GM15510 (cell line): Measurements from ENCODE around the gene MEAF6.
A peak's percentile ranks its signal among the peaks of the same experiment; 100 is the strongest.

Source experiments
- POLR2A ChIP-seq: IDR thresholded peaks from 3 replicates; pipeline ENCODE4 v1.6.1; 2011; ENCODE audit warnings: borderline replicate concordance; ENCODE audit not compliant: insufficient read length; ENCODE audit errors: extremely low read depth

MEAF6 gene

GRCh38 chr1:37493336-37494098 lies 21.0 kb downstream of the MEAF6 start:
- no peak for TF ChIP-seq POLR2A

GRCh38 chr1:37487619-37487984 lies 27.0 kb downstream of the MEAF6 start:
- TF ChIP-seq POLR2A = no peak

GRCh38 chr1:37486680-37487618 lies 27.6 kb downstream of the MEAF6 start:
- no peak for TF ChIP-seq POLR2A

GRCh38 chr1:37485902-37486679 lies 28.5 kb downstream of the MEAF6 start:
- no peak for TF ChIP-seq POLR2A

- no peak for TF ChIP-seq POLR2A
Measured at GRCh38 chr1:37484325-37485051, 30.1 kb downstream of the MEAF6 start.

GRCh38 chr1:37483785-37484184 lies 30.8 kb downstream of the MEAF6 start:
- TF ChIP-seq POLR2A = no peak

- TF ChIP-seq POLR2A = no peak
Measured at GRCh38 chr1:37482796-37483744, 31.5 kb downstream of the MEAF6 start.

- TF ChIP-seq POLR2A = no peak
Measured at GRCh38 chr1:37482004-37482785, 32.4 kb downstream of the MEAF6 start.

GRCh38 chr1:37481289-37482003 lies 33.1 kb downstream of the MEAF6 start:
- TF ChIP-seq POLR2A = peak; percentile 15

- no peak for TF ChIP-seq POLR2A
Measured at GRCh38 chr1:37480581-37481288, 33.8 kb downstream of the MEAF6 start.

GRCh38 chr1:37480125-37480466 lies 34.5 kb downstream of the MEAF6 start:
- TF ChIP-seq POLR2A = no peak
